ENCODE data around the gene STEAP1B.

DNA sequence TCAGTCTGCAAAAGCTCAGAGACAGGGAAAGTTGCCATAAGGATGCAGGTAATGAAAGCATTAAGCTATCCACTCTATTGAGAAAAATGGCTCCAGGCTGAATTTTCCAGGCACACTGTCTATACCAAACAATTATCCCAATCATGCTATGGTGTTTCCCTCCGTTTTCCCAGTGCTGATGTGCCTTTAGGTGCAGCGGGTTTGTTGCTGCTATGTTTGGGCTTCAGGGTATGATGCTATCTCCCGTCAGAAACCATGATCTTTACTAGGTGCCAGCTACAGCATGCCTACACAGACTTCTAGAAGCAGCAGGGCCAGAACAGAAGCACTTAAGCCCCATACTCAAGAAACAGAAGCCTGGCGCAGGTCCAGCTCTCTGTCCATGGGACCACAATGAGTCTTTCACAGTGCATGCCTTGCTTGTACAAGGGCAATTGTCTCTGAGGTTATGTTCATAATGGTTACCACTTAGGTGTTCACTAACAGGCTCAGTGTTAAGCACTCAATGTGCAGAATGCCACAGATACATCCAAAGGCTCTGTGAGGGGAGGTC, 19.4 kb downstream of the STEAP1B start:
- TF ChIP-seq, protein P1, sequence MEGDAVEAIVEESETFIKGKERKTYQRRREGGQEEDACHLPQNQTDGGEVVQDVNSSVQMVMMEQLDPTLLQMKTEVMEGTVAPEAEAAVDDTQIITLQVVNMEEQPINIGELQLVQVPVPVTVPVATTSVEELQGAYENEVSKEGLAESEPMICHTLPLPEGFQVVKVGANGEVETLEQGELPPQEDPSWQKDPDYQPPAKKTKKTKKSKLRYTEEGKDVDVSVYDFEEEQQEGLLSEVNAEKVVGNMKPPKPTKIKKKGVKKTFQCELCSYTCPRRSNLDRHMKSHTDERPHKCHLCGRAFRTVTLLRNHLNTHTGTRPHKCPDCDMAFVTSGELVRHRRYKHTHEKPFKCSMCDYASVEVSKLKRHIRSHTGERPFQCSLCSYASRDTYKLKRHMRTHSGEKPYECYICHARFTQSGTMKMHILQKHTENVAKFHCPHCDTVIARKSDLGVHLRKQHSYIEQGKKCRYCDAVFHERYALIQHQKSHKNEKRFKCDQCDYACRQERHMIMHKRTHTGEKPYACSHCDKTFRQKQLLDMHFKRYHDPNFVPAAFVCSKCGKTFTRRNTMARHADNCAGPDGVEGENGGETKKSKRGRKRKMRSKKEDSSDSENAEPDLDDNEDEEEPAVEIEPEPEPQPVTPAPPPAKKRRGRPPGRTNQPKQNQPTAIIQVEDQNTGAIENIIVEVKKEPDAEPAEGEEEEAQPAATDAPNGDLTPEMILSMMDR (IDR thresholded peaks at IDR 0.05): no peak
- TF ChIP-seq NFIC (IDR thresholded peaks at IDR 0.05; ENCODE audit: borderline replicate concordance): no peak
- no peak for TF ChIP-seq RXRA (IDR thresholded peaks at IDR 0.05; ENCODE audit: borderline replicate concordance, low read depth)
- TF ChIP-seq POLR2AphosphoS5 (IDR thresholded peaks at IDR 0.05; ENCODE audit: low read depth, low read length): no peak
